Upper lobe of right lung (tissue), 1 donor: ENCODE measurements around the gene NPFFR1. TPM values are rescaled to one million over a fixed set of nuclear protein-coding genes. Genes with fewer than 3 reads are reported as not detected.

ENCODE experiments used
- ATAC-seq: fragments of 200-7000 bp; cut with Tn5 transposase; one replicate; pipeline ENCODE4 v1.9.1; 2020; ENCODE audit warnings: mild to moderate bottlenecking, moderate library complexity
- DNase-seq: peaks from one replicate; pipeline ENCODE4 v3.0.0-alpha.2; 2020
- H3K27ac ChIP-seq: fragments of 200-600 bp; one replicate; pipeline ENCODE4 v1.8.0; 2022
- H3K27me3 ChIP-seq: fragments of 200-600 bp; one replicate; pipeline ENCODE4 v1.8.0; 2022; ENCODE audit warnings: mild to moderate bottlenecking
- H3K36me3 ChIP-seq: fragments of 200-600 bp; one replicate; pipeline ENCODE4 v1.8.0; 2022
- H3K4me1 ChIP-seq: fragments of 200-600 bp; one replicate; pipeline ENCODE4 v1.8.0; 2022
- H3K4me3 ChIP-seq: fragments of 200-600 bp; one replicate; pipeline ENCODE4 v1.8.0; 2022; ENCODE audit warnings: mild to moderate bottlenecking
- H3K9me3 ChIP-seq: fragments of 200-600 bp; one replicate; pipeline ENCODE4 v1.8.0; 2022
- intact Hi-C: fragments of 100-400 bp; cut with DNase I; formaldehyde crosslinking; loops from one replicate; pipeline ENCODE4 v1.11.0; 2022
- total RNA-seq: library from RNA; stranded (reverse); fragmentation: NEBNext Ultra II Directional; extraction: Animal tissue kit (Norgen Biotek cat#: 25700); gene quantifications from one replicate; pipeline ENCODE4 v1.2.1, GENCODE V29; 2021
- TF ChIP-seq, protein P1 (sequence below): fragments of 200-600 bp; IDR thresholded peaks from one replicate; pipeline ENCODE4 v1.8.0; 2022; ENCODE audit warnings: antibody characterized with exemption
- donor health status: DM: no; HTN: yes; CAD: no; lungs with severe emphysema.

Gene NPFFR1
- total RNA-seq, 1 donor from 2014 or later = 1.1 TPM

DNA sequence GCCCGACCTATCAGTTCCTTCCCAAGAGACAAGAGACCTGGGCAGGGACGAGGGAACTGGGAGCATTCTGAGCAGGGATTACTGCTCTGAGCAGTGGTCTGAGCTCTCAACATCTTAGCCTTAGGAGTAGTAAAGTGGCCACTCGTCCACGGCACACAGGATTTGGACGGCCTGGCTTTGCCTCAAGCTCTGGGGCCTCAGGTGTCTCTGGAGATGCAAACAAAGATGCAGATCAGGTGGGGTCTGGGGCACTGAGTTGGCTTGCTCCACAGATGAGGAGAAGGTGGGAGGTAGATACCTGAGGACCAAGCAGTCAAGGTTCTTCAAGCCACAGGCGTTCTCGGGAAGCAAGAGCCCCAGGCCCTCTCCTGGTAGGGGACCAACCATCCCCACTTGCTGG is 16.1 kb upstream of the NPFFR1 start:
- no peaks in the 10 kb centered on the region for H3K27me3 ChIP-seq
- TF ChIP-seq, protein P1, sequence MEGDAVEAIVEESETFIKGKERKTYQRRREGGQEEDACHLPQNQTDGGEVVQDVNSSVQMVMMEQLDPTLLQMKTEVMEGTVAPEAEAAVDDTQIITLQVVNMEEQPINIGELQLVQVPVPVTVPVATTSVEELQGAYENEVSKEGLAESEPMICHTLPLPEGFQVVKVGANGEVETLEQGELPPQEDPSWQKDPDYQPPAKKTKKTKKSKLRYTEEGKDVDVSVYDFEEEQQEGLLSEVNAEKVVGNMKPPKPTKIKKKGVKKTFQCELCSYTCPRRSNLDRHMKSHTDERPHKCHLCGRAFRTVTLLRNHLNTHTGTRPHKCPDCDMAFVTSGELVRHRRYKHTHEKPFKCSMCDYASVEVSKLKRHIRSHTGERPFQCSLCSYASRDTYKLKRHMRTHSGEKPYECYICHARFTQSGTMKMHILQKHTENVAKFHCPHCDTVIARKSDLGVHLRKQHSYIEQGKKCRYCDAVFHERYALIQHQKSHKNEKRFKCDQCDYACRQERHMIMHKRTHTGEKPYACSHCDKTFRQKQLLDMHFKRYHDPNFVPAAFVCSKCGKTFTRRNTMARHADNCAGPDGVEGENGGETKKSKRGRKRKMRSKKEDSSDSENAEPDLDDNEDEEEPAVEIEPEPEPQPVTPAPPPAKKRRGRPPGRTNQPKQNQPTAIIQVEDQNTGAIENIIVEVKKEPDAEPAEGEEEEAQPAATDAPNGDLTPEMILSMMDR = no peak
- H3K27ac ChIP-seq = no peak overlapping the region
- DNase-seq = no peak
- intact Hi-C loops = no loop called here
- no peak overlapping the region for H3K4me3 ChIP-seq
- H3K36me3 ChIP-seq = no peaks in the 10 kb centered on the region
- H3K9me3 ChIP-seq = no peaks in the 10 kb centered on the region
- peaks cover 19% of the 10 kb centered on the region for H3K4me1 ChIP-seq
- no peak for ATAC-seq

DNA sequence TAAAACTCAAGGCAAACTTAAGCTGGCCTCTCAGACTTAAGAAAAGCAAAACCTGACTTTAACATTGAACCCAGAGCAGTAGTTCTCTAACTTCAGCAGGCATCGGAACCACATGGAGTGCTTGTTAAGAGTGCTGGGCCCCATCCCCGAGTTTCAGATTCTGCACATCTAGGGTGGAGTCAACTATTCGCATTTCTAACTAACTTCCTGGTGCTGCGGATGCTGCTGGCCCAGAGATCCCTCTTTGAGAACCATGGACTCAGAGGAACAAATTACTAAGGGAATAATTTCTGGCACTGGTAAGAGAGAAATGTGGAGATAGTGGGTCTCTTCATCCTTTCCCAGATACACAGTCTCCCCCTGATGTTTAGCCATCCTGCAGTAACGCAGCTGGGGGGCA is 14.6 kb upstream of the NPFFR1 start:
- H3K27ac ChIP-seq = no peak overlapping the region
- intact Hi-C loops = no loop called here

DNA sequence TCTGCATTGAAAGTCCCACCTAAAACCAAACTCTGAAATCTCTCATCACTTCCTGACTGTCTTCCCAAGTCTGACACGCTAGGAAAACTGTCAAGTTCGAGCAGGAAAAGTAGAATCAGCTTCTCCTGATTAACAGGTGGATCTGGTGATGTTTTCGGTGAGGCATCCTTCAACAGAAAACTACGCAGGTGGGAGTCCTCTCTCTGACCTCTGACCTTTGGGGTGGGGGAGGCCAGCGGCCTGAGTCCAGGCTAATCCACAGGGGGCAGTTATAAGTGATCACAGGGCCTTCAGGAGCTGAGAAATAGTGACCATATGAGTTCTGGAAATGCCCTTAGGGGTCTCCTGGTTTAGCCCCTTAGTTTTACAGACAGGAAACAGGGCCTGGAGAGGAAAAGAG is 13.4 kb upstream of the NPFFR1 start:
- Histone ChIP-seq H3K4me1 (peaks cover 19% of the 10 kb centered on the region), H3K4me3 (no peak overlapping the region), H3K27me3 (no peaks in the 10 kb centered on the region), H3K9me3 (no peaks in the 10 kb centered on the region), H3K27ac (peak overlapping the region; percentile 74), H3K36me3 (no peaks in the 10 kb centered on the region)
- intact Hi-C loops = no loop called here
- ATAC-seq (no peak), DNase-seq (no peak)
- TF ChIP-seq, protein P1 = no peak

More for the DNA sequence above, 14.6 kb upstream of the NPFFR1 start:
- Histone ChIP-seq H3K4me3 (no peak overlapping the region), H3K27me3 (no peaks in the 10 kb centered on the region), H3K4me1 (peaks cover 19% of the 10 kb centered on the region), H3K9me3 (no peaks in the 10 kb centered on the region), H3K36me3 (no peaks in the 10 kb centered on the region)
- ATAC-seq = no peak
- no peak for DNase-seq
- TF ChIP-seq, protein P1 = no peak

DNA sequence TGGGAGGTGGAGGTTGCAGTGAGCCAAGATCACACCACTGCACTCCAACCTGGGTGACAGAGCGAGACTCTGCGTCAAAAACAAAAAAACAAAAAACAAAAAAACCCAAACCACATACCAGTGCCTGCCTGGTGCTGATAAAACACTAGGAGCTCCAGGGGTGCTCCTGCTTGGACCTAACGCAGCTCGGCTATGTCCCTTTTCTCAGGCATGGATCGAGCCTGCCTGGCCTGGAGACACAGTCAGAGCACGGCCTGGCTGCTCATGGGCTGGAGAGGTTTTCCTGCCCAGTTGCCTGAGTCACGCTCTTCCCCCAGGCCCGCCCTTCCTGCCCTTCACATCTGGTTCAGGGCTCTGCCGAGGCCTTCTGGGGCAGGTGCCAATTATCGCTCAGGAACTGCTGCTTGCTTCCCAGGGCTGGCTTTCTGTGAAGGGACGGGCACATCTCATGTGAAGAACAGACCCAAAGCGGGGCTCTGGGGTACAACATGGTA is 12.6 kb upstream of the NPFFR1 start:
- DNase-seq = peak; percentile 90
- Histone ChIP-seq H3K9me3 (no peaks in the 10 kb centered on the region), H3K27me3 (no peaks in the 10 kb centered on the region), H3K4me1 (peaks cover 15% of the 10 kb centered on the region), H3K36me3 (no peaks in the 10 kb centered on the region), H3K27ac (peak overlapping the region; percentile 74), H3K4me3 (no peak overlapping the region)
- TF ChIP-seq, protein P1 = no peak
- intact Hi-C loops = no loop called here
- peak; percentile 96 for ATAC-seq

DNA sequence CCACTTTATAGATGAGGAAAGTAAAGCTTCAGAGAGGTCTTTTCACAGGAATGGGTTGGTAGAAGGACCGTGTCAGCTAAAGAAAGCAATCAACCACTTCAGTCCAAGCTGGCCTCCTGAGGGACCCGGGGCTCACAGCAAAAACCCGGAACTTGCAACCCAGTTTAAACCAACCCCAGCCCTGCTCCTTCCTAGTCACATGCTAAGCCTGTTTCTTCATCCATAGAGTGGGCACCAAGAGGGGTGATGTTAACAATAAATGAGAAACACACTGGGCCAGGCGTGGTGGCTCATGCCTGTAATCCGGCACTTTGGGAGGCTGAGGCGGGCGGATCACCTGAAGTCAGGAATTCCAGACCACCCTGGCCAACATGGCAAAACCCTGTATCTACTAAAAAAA is 12.1 kb upstream of the NPFFR1 start:
- H3K36me3 ChIP-seq = no peaks in the 10 kb centered on the region
- H3K4me3 ChIP-seq = no peak overlapping the region
- no peaks in the 10 kb centered on the region for H3K27me3 ChIP-seq
- peaks cover 15% of the 10 kb centered on the region for H3K4me1 ChIP-seq
- no peaks in the 10 kb centered on the region for H3K9me3 ChIP-seq
- no peak for DNase-seq
- peak; percentile 17 for ATAC-seq
- intact Hi-C loops = no loop called here
- peak overlapping the region; percentile 74 for H3K27ac ChIP-seq
- TF ChIP-seq, protein P1 = no peak

DNA sequence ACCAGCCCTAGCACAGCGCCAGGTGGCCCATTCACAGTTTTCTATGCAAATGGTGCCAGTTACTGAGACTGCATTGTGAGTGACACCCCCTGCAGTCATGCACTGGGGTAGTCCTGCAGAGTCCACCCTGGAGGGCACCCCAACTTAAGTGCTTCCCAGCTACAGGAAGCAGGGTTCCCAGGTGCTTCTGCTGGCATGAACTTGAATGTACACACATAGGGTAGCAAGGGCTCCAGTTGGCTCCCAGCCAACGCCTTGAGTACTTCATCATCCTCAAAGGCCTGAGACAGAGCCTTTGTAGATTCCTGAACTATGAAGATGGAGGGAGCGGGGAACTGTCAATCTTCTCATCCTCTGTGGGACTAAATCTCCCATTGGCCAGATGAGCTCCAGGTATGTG is 11.5 kb upstream of the NPFFR1 start:
- no peaks in the 10 kb centered on the region for H3K27me3 ChIP-seq
- no peaks in the 10 kb centered on the region for H3K36me3 ChIP-seq
- no peaks in the 10 kb centered on the region for H3K9me3 ChIP-seq
- peaks cover 15% of the 10 kb centered on the region for H3K4me1 ChIP-seq
- no peak overlapping the region for H3K4me3 ChIP-seq
- TF ChIP-seq, protein P1 = no peak
- no peak for ATAC-seq
- H3K27ac ChIP-seq = no peak overlapping the region
- intact Hi-C loops = no loop called here
- no peak for DNase-seq
